ENCODE results near the gene LOXL1. TPM values are rescaled to one million over a fixed set of nuclear protein-coding genes. Genes with fewer than 3 reads are reported as not detected.

The LOXL1 gene
- total and polyA plus RNA-seq, 2 of the 4 experiments (the other 2 are of a cell fraction) = 148 to 332 TPM

DNA sequence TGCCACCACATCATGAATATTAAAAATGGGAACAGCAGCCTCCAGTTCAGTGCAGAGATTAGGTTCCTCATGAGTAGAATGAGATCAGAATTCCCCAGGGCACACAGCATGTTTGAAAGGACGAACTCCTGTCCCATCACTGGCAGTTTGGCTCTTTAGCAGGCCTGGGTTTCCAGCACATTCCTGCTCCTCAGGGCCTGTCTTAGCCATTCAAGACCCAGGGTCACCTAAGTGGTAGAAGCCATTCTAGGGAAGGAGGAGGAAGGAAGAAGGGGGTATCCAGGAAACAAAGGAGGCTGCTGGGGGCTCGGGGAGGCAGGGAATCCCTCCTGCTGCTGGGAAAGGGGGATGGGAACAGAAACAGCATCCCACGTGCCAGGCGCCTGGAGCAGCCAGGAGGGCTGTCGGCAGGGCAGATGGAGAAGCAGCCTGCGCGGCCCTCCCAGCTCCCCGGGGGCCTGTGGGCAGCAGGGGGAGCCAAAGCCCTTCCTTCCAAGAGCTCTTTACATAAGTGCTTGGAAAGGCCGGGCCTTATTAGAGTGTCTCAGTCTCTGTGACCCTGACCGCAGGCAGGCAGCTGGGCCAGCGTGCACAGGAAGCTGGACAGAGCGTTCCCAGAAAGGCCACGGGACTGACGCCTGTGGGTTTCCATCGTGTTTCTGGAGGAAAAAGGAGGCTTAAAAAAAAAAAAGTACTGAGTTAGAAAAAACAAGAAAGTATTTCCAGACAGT lies 24.7 kb downstream of the LOXL1 start:
- in situ Hi-C loops (cut with MboI; ENCODE audit: low sequenced_read_pairs) (no loop called here), dilution Hi-C loops (cut with HindIII; ENCODE audit: low sequenced_read_pairs, unreplicated experiment) (no loop called here), intact Hi-C loops (cut with micrococcal nuclease) (loop anchor here (1.0 kb wide), 1 partner anchor 13 kb away; no protein-coding TSS in a partner anchor)
- Histone ChIP-seq H2BK5ac (ENCODE audit: low read depth, low read length, poor library complexity, severe bottlenecking) (peak overlapping the region; percentile 70), H4K8ac (ENCODE audit: low read depth in 2 of 2, low read length in 2 of 2) (peak overlapping the region; percentile 60 to 88), H4K5ac (ENCODE audit: low read depth, low read length) (peak overlapping the region; percentile 19; the same call in 1 of the 2 replicates), H2AK5ac (ENCODE audit: low read depth, low read length) (peak overlapping the region; percentile 85), H2AK9ac (replicated peaks; ENCODE audit: low read depth, low read length, poor library complexity) (peak overlapping the region; percentile 59), H3K23ac (ENCODE audit: low read depth, low read length) (peak overlapping the region; percentile 63; the same call in 1 of the 2 replicates), H3K36me3 (ENCODE audit: control insufficient read depth, insufficient read depth, low read length) (peaks cover 55% of the 10 kb centered on the region), H4K20me1 (ENCODE audit: insufficient read depth, low read length) (0 out of 2 replicates have a peak, but pooled peaks cover 2% of the 10 kb centered on the region), H2BK20ac (ENCODE audit: low read depth, low read length) (peak overlapping the region; percentile 57), H2BK15ac (ENCODE audit: low read depth, low read length) (peak overlapping the region; percentile 68; the same call in 1 of the 3 replicates), H3K27me3 (ENCODE audit: control insufficient read depth, insufficient read depth, low read length) (no peaks in the 10 kb centered on the region), H3K56ac (ENCODE audit: extremely low read depth, insufficient read depth, low read length) (peak overlapping the region; percentile 5; the same call in 1 of the 2 replicates), H2BK120ac (ENCODE audit: low read depth, low read length) (peak overlapping the region; percentile 50), H3K4ac (ENCODE audit: low read depth, low read length) (peak overlapping the region; percentile 76), H3K14ac (replicated peaks; ENCODE audit: low read depth, low read length) (peak overlapping the region; percentile 71), H2AFZ (replicated peaks; ENCODE audit: low read length, poor library complexity) (peak overlapping the region; percentile 65), H3K18ac (ENCODE audit: low read depth, low read length) (peak overlapping the region; percentile 46), H3K9ac (ENCODE audit: low read depth, low read length) (peak overlapping the region; percentile 42), H3K9me1 (ENCODE audit: insufficient read depth, low read length) (peaks cover 4% of the 10 kb centered on the region; the same call in 1 of the 2 replicates), H3K79me1 (ENCODE audit: low read depth in 1 of 2, low read length in 2 of 2) (0 out of 4 replicates have a peak, but pooled peaks cover 0 to 3% of the 10 kb centered on the region in 2 experiments), H3K27ac (ENCODE audit: insufficient read depth, low read length) (peak overlapping the region; percentile 79), H3K9me3 (ENCODE audit: control insufficient read depth, insufficient read depth, low read length) (no peaks in the 10 kb centered on the region), H3K4me3 (ENCODE audit: insufficient read depth, low read depth, low read length) (no peak overlapping the region), H3K4me1 (ENCODE audit: control insufficient read depth, insufficient read depth, low read length) (peaks cover 13% of the 10 kb centered on the region), H3K4me2 (ENCODE audit: low read depth, low read length) (no peak overlapping the region; the same call in 1 of the 2 replicates), H4K91ac (ENCODE audit: insufficient read depth, low read depth, low read length) (peak overlapping the region; percentile 46)
- ChIA-PET CTCF (interaction anchor here (0.6 to 2.1 kb wide), 17 partner anchors 10 to 371 kb away, joined by 3 to 13 read pairs (median 3); no protein-coding TSS in a partner anchor), POLR2A (ENCODE audit: unreplicated experiment) (interaction anchor here (0.7 to 0.9 kb wide), 3 partner anchors 10 to 481 kb away, joined by 3 to 6 read pairs (median 5); no protein-coding TSS in a partner anchor)
- no TSS peak for BruUV-seq (replicated peaks)
- WGBS, 2 experiments (ENCODE audit: extremely low coverage in 2 of 2, insufficient read length in 1 of 2) = 0% methylated on average over 8 of the region's 15 CpGs; no CpG with 5 or more reads in 1 of the 2 experiments
- DNase-seq = peak; percentile 97
- peak; percentile 97 for ATAC-seq (ENCODE audit: low read depth)
- TF ChIP-seq, protein P1, sequence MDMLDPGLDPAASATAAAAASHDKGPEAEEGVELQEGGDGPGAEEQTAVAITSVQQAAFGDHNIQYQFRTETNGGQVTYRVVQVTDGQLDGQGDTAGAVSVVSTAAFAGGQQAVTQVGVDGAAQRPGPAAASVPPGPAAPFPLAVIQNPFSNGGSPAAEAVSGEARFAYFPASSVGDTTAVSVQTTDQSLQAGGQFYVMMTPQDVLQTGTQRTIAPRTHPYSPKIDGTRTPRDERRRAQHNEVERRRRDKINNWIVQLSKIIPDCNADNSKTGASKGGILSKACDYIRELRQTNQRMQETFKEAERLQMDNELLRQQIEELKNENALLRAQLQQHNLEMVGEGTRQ (IDR thresholded peaks at IDR 0.05; ENCODE audit: low read depth, low read length) = peak; percentile 28; the same call in 1 of the 2 replicates
- TF ChIP-seq, protein P2, sequence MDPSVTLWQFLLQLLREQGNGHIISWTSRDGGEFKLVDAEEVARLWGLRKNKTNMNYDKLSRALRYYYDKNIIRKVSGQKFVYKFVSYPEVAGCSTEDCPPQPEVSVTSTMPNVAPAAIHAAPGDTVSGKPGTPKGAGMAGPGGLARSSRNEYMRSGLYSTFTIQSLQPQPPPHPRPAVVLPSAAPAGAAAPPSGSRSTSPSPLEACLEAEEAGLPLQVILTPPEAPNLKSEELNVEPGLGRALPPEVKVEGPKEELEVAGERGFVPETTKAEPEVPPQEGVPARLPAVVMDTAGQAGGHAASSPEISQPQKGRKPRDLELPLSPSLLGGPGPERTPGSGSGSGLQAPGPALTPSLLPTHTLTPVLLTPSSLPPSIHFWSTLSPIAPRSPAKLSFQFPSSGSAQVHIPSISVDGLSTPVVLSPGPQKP (IDR thresholded peaks at IDR 0.05; ENCODE audit: borderline replicate concordance, low read depth, low read length) = no peak
- TF ChIP-seq MXI1 (IDR thresholded peaks at IDR 0.05; ENCODE audit: borderline replicate concordance, low read depth, low read length) (peak; percentile 78; the same call in 1 of the 2 replicates), RCOR1 (IDR thresholded peaks at IDR 0.05; ENCODE audit: insufficient replicate concordance, low read length) (peak; percentile 67), CEBPB (IDR thresholded peaks at IDR 0.05; ENCODE audit: low read depth, low read length) (no peak), SMC3 (IDR thresholded peaks at IDR 0.05; ENCODE audit: low read depth, low read length) (peak; percentile 83), RFX5 (IDR thresholded peaks at IDR 0.05; ENCODE audit: low read depth, low read length) (peak; percentile 50; the same call in 1 of the 2 replicates), NFE2L2 (IDR thresholded peaks at IDR 0.05; ENCODE audit: low read depth, low read length) (no peak), CHD1 (IDR thresholded peaks at IDR 0.05; ENCODE audit: low read depth, low read length) (no peak), FOS (IDR thresholded peaks at IDR 0.05; ENCODE audit: low read depth, low read length) (no peak), MAZ (IDR thresholded peaks at IDR 0.05; ENCODE audit: borderline replicate concordance, low read depth, low read length) (peak; percentile 83)
- TF ChIP-seq, protein P3, sequence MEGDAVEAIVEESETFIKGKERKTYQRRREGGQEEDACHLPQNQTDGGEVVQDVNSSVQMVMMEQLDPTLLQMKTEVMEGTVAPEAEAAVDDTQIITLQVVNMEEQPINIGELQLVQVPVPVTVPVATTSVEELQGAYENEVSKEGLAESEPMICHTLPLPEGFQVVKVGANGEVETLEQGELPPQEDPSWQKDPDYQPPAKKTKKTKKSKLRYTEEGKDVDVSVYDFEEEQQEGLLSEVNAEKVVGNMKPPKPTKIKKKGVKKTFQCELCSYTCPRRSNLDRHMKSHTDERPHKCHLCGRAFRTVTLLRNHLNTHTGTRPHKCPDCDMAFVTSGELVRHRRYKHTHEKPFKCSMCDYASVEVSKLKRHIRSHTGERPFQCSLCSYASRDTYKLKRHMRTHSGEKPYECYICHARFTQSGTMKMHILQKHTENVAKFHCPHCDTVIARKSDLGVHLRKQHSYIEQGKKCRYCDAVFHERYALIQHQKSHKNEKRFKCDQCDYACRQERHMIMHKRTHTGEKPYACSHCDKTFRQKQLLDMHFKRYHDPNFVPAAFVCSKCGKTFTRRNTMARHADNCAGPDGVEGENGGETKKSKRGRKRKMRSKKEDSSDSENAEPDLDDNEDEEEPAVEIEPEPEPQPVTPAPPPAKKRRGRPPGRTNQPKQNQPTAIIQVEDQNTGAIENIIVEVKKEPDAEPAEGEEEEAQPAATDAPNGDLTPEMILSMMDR (conservative IDR thresholded peaks at IDR 0.05; ENCODE audit: low read depth, low read length) = peak; percentile 96
